ENCODE data around the gene ANKRD53.

GRCh38 chr2:70964596-70965386, 13.6 kb upstream of the ANKRD53 start:
- TF ChIP-seq CTCF (IDR thresholded peaks at IDR 0.05 in 8 of 11, conservative IDR thresholded peaks at IDR 0.05 in 3 of 11), result peak; percentile 56 to 88 (median 81)
- peak; percentile 32 to 57 (median 54) for TF ChIP-seq POLR2AphosphoS5 (IDR thresholded peaks at IDR 0.05)
- no peak for TF ChIP-seq POLR2A (IDR thresholded peaks at IDR 0.05)
